Esophagus squamous epithelium (tissue), 5 donors: ENCODE data around the gene IRX3. TPM values are rescaled to one million over a fixed set of nuclear protein-coding genes. Genes with fewer than 3 reads are reported as not detected.

Experiments used
- DNase-seq: peaks from one replicate; lab custom pipeline; 2025; lab: John Stamatoyannopoulos, UW
- H3K27ac ChIP-seq, 4 donors: fragments of 200-600 bp; sonication (generic); one replicate each; pipeline ENCODE4 v1.5.1; 2016 to 2019; ENCODE audit warnings: mild to moderate bottlenecking in 1 of 4
- H3K27me3 ChIP-seq, 4 donors: fragments of 200-600 bp; sonication (generic); 1 replicate in 3 of 4; 2 replicates in 1 of 4; pipeline versions ENCODE4 v1.5.1 to v1.6.0; 2017 to 2021; ENCODE audit warnings: antibody characterized with exemption in 1 of 4
- H3K36me3 ChIP-seq, 3 donors: fragments of 200-600 bp; sonication (generic); one replicate each; pipeline ENCODE4 v1.5.1; 2016 to 2019
- H3K4me1 ChIP-seq, 3 donors: fragments of 200-600 bp; sonication (generic); one replicate each; pipeline ENCODE4 v1.5.1; 2017 to 2019
- H3K4me3 ChIP-seq, 4 donors: fragments of 200-600 bp; sonication (generic); 1 replicate in 3 of 4; 2 replicates in 1 of 4; pipeline ENCODE4 v1.5.1; 2016 to 2019; ENCODE audit warnings: mild to moderate bottlenecking in 2 of 4, moderate library complexity in 1 of 4
- H3K9me3 ChIP-seq, 3 donors: fragments of 200-600 bp; sonication (generic); one replicate each; pipeline ENCODE4 v1.5.1; 2016 to 2019
- POLR2A ChIP-seq, 4 donors: fragments of 450-650 bp; IDR thresholded peaks; one replicate each; pipeline ENCODE4 v1.6.1; 2017; ENCODE audit warnings: antibody characterized with exemption in 4 of 4, mild to moderate bottlenecking in 4 of 4, moderate library complexity in 3 of 4
- WGBS, 2 donors: methylation state at CpG; one replicate each; pipeline ENCODE4 v1.1.5; 2018; 5-methylcytosine and 5-hydroxymethylcytosine counted together
- intact Hi-C: fragments of 100-400 bp; cut with DNase I; formaldehyde crosslinking; loops from one replicate; pipeline ENCODE4 v1.15.0; 2022
- total RNA-seq, 4 donors: library from RNA; depleted of rRNA; stranded (reverse); fragments of >200 nt; gene quantifications; one replicate each; pipeline ENCODE4 v1.1.0, GENCODE V29; 2016
- TF ChIP-seq, protein P1 (sequence below), 6 experiments: fragments of 450-650 bp in 4 of 6; fragments of 200-600 bp in 2 of 6; sonication (generic) in 2 of 6; IDR thresholded peaks; one replicate each; pipeline ENCODE4 v1.5.1; 2016 to 2019; ENCODE audit warnings: antibody characterized with exemption in 6 of 6, mild to moderate bottlenecking in 4 of 6, moderate library complexity in 4 of 6
- donor health status: DM: yes; HTN: yes; CAD: no.

IRX3 gene
- total RNA-seq, 4 donors from 2014 or later, result 18.1 to 27.4 (median 26.4) TPM

DNA sequence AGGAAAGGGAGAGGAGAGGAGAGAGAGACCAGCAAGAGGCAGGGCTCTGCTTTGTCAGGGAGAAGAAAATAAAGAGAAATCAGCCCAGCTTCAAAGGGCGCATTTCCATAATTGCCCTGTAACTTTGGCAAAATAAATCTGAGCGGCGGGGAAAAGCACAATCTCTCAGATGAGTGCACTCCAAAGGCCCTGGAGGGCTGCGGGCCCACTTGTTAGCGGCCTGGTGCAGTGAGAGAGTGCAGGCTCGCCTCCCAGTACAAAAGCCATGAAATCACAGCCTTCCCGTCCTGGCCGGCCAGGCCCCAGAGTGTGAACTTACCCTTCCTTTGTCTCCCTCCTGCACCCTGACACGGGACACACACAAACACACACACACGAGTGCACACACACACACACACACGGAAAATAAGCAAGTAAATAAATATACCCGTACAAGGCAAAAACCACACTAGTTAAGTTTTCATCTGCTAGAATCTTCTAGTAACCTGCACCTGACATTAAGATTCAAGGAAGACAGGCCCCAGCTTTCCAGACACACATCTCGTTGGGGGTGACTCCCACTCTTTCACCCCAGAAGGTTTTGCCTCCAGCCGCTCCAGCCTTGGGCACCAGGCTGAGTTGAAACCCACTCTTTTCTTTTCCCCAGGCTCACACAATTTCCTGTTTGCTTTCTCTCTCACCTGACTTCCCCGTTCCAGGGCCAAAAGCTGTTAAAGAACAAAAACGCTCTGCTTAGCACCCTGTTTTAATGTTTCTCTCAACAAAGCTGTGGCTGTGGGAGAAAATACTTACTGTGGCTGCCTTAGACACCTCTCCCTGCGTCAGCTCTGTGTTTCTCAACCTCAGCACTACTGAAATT is 8.5 kb downstream of the IRX3 start:
- intact Hi-C loops, result no loop called here
- 61 to 70% methylated on average over 14 to 17 of the region's 17 CpGs for WGBS, 2 donors
- peaks cover 0 to 12% (median 0%) of the 10 kb centered on the region in 3 donors for H3K36me3 ChIP-seq
- H3K9me3 ChIP-seq, result no peaks in the 10 kb centered on the region
- peaks cover 0 to 37% (median 0%) of the 10 kb centered on the region in 4 donors for H3K27me3 ChIP-seq
- H3K4me3 ChIP-seq, result no peak overlapping the region
- peak overlapping the region in 3 of 4 donors; percentile 12 to 29 (median 20) for H3K27ac ChIP-seq
- TF ChIP-seq POLR2A (IDR thresholded peaks at IDR 0.05), result no peak
- TF ChIP-seq, protein P1, sequence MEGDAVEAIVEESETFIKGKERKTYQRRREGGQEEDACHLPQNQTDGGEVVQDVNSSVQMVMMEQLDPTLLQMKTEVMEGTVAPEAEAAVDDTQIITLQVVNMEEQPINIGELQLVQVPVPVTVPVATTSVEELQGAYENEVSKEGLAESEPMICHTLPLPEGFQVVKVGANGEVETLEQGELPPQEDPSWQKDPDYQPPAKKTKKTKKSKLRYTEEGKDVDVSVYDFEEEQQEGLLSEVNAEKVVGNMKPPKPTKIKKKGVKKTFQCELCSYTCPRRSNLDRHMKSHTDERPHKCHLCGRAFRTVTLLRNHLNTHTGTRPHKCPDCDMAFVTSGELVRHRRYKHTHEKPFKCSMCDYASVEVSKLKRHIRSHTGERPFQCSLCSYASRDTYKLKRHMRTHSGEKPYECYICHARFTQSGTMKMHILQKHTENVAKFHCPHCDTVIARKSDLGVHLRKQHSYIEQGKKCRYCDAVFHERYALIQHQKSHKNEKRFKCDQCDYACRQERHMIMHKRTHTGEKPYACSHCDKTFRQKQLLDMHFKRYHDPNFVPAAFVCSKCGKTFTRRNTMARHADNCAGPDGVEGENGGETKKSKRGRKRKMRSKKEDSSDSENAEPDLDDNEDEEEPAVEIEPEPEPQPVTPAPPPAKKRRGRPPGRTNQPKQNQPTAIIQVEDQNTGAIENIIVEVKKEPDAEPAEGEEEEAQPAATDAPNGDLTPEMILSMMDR (IDR thresholded peaks at IDR 0.05), result no peak
- no peak for DNase-seq
- peaks cover 8 to 33% (median 15%) of the 10 kb centered on the region in 3 donors for H3K4me1 ChIP-seq

GRCh38 chr16:54275956-54276355 is 10.6 kb downstream of the IRX3 start:
- Histone ChIP-seq H3K27me3 (peaks cover 0 to 16% (median 0%) of the 10 kb centered on the region in 4 donors), H3K4me1 (peaks cover 0 to 12% (median 0%) of the 10 kb centered on the region in 3 donors), H3K36me3 (no peaks in the 10 kb centered on the region), H3K27ac (no peak overlapping the region), H3K9me3 (no peaks in the 10 kb centered on the region), H3K4me3 (no peak overlapping the region)
- 81 to 90% methylated on average over 6 of the region's 6 CpGs for WGBS, 2 donors
- no peak for TF ChIP-seq POLR2A (IDR thresholded peaks at IDR 0.05)
- TF ChIP-seq, protein P1 (IDR thresholded peaks at IDR 0.05), result no peak
- intact Hi-C loops, result no loop called here
- DNase-seq, result no peak

- H3K27me3 ChIP-seq, result peaks cover 0 to 8% (median 0%) of the 10 kb centered on the region in 4 donors
- no peaks in the 10 kb centered on the region for H3K9me3 ChIP-seq
- H3K4me1 ChIP-seq, result peaks cover 0 to 9% (median 0%) of the 10 kb centered on the region in 3 donors
- 90 to 98% methylated on average over 4 of the region's 4 CpGs for WGBS, 2 donors
- H3K4me3 ChIP-seq, result no peak overlapping the region
- DNase-seq, result no peak
- no peak for TF ChIP-seq POLR2A (IDR thresholded peaks at IDR 0.05)
- TF ChIP-seq, protein P1 (IDR thresholded peaks at IDR 0.05), result no peak
- intact Hi-C loops, result no loop called here
- H3K36me3 ChIP-seq, result no peaks in the 10 kb centered on the region
- no peak overlapping the region for H3K27ac ChIP-seq
Measured at GRCh38 chr16:54273566-54273965, 13.0 kb downstream of the IRX3 start.

DNA sequence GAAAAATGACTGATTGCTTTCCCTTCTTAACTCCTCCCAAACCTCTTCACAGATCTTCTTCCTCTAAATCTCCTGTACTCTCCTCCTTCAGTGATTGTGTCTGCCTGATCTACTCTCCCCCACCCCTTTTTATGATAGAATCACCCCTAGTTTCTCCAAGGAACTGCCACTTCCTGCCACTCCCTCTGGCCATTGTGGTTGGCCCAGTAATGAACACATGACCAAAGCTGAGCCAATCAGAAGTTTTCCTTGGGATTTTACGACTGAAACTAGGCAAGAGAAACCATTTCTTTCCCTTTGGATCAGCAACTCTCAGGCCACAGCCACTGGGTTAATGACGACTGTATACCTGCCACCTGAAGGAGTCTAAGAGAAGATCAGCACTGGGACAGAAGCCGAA is 15.9 kb downstream of the IRX3 start:
- no peaks in the 10 kb centered on the region for H3K9me3 ChIP-seq
- H3K4me1 ChIP-seq, result no peaks in the 10 kb centered on the region
- no peaks in the 10 kb centered on the region for H3K36me3 ChIP-seq
- intact Hi-C loops, result no loop called here
- TF ChIP-seq, protein P1 (IDR thresholded peaks at IDR 0.05), result no peak
- TF ChIP-seq POLR2A (IDR thresholded peaks at IDR 0.05), result no peak
- no peak overlapping the region for H3K27ac ChIP-seq
- no peak for DNase-seq
- WGBS, 2 donors, result 92% methylated on average over 3 of the region's 3 CpGs
- H3K4me3 ChIP-seq, result no peak overlapping the region
- peaks cover 0 to 9% (median 0%) of the 10 kb centered on the region in 4 donors for H3K27me3 ChIP-seq

DNA sequence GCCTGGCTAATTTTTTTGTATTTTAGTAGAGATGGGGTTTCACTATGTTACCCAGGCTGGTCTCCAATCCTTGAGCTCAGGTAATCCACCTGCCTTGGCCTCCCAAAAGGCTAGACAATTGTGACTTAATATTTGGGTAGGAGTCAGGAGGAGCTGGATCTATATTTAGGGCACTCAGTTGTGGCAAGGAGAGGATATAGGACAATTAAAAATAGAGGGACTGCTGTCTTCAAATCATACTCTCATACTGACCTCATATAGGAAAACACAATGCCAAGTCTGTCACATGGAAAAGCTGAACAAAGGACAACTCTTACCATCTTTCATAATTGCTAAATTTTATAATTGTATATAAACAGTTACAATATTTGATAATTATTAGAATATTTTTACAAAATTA is 17.1 kb downstream of the IRX3 start:
- Histone ChIP-seq H3K27ac (no peak overlapping the region), H3K36me3 (no peaks in the 10 kb centered on the region), H3K4me1 (no peaks in the 10 kb centered on the region), H3K4me3 (no peak overlapping the region), H3K27me3 (peaks cover 0 to 15% (median 0%) of the 10 kb centered on the region in 4 donors), H3K9me3 (no peaks in the 10 kb centered on the region)
- intact Hi-C loops, result no loop called here
- DNase-seq, result no peak
- TF ChIP-seq, protein P1 (IDR thresholded peaks at IDR 0.05), result no peak
- no peak for TF ChIP-seq POLR2A (IDR thresholded peaks at IDR 0.05)
